Transverse colon (tissue), 4 donors: ENCODE data around the gene SNW1. TPM values are rescaled to one million over a fixed set of nuclear protein-coding genes. Genes with fewer than 3 reads are reported as not detected.
"Not testable (repeated sequence)": the region's sequence is repeated elsewhere in the genome, so short reads cannot be mapped to it uniquely, and the experiment has no call there.

Experiments used
- DNase-seq: peaks from one replicate; pipeline ENCODE4 v3.0.0-alpha.2; 2019
- H3K27ac ChIP-seq, 4 donors: fragments of 200-600 bp; sonication (generic); 2 replicates each; pipeline ENCODE4 v1.5.1; 2016 to 2018; ENCODE audit warnings: inconsistent platforms in 4 of 4
- H3K27me3 ChIP-seq: fragments of 200-600 bp; sonication (generic); 2 replicates; pipeline ENCODE4 v1.5.1; 2017; ENCODE audit warnings: inconsistent platforms
- H3K36me3 ChIP-seq, 4 donors: fragments of 200-600 bp; sonication (generic); 2 replicates each; pipeline ENCODE4 v1.5.1; 2017 to 2019; ENCODE audit warnings: inconsistent platforms in 4 of 4
- H3K4me1 ChIP-seq, 4 donors: fragments of 200-600 bp; sonication (generic); 2 replicates each; pipeline ENCODE4 v1.5.1; 2017 to 2020; ENCODE audit warnings: inconsistent platforms in 4 of 4
- H3K4me3 ChIP-seq, 4 donors: fragments of 200-600 bp; sonication (generic); 1 replicate in 1 of 4; 2 replicates in 3 of 4; pipeline versions ENCODE4 v1.5.1 to v1.6.1; 2017 to 2019; ENCODE audit warnings: inconsistent platforms in 4 of 4
- H3K9me3 ChIP-seq, 2 donors: fragments of 200-600 bp; sonication (generic); 2 replicates each; pipeline ENCODE4 v1.5.1; 2017 to 2019; ENCODE audit warnings: inconsistent platforms in 2 of 2
- CTCF ChIP-seq, 5 experiments: fragments of 200-600 bp in 3 of 5; fragments of 450-650 bp in 2 of 5; sonication (generic) in 3 of 5; IDR thresholded peaks; 1 replicate in 2 of 5; 2 replicates in 3 of 5; pipeline ENCODE4 v1.5.1; 2016 to 2017; ENCODE audit warnings: antibody characterized with exemption in 5 of 5, inconsistent platforms in 3 of 5, mild to moderate bottlenecking in 2 of 5, moderate library complexity in 1 of 5
- EP300 ChIP-seq: sonication (generic); formaldehyde crosslinking; IDR thresholded peaks from one replicate; pipeline ENCODE4 v1.6.1; 2017; ENCODE audit warnings: antibody characterized with exemption, low read depth
- POLR2A ChIP-seq: fragments of 450-650 bp; IDR thresholded peaks from one replicate; pipeline ENCODE4 v1.6.1; 2016; ENCODE audit warnings: antibody characterized with exemption, mild to moderate bottlenecking, moderate library complexity
- POLR2AphosphoS5 ChIP-seq, 3 donors: sonication (generic); formaldehyde crosslinking; IDR thresholded peaks; one replicate each; pipeline ENCODE4 v1.6.1; 2016; ENCODE audit warnings: antibody characterized with exemption in 3 of 3
- WGBS, 2 donors: methylation state at CpG; one replicate each; pipeline ENCODE4 v1.1.5; 2018; ENCODE audit warnings: low coverage in 1 of 2; 5-methylcytosine and 5-hydroxymethylcytosine counted together
- in situ Hi-C, 4 donors: fragments of 200-750 bp; cut with MboI; loops; one replicate each; pipeline versions ENCODE4 v1.15.0 to v1.15.1; 2017; ENCODE audit warnings: low sequenced_read_pairs in 3 of 4, low pct_ligation_motif_present in 1 of 4, low pct_unique_long_range_greater_than_20kb in 1 of 4
- intact Hi-C: fragments of 100-400 bp; cut with DNase I; formaldehyde crosslinking; loops from one replicate; pipeline ENCODE4 v1.15.1; 2023; ENCODE audit warnings: low total_unique reads
- total RNA-seq, 4 donors: library from RNA; depleted of rRNA; stranded (reverse); fragments of >200 nt; gene quantifications; one replicate each; pipeline ENCODE4 v1.1.0, GENCODE V29; 2016

The SNW1 gene
- total RNA-seq, 4 donors from 2014 or later, result 35.2 to 82.7 (median 56.9) TPM

DNA sequence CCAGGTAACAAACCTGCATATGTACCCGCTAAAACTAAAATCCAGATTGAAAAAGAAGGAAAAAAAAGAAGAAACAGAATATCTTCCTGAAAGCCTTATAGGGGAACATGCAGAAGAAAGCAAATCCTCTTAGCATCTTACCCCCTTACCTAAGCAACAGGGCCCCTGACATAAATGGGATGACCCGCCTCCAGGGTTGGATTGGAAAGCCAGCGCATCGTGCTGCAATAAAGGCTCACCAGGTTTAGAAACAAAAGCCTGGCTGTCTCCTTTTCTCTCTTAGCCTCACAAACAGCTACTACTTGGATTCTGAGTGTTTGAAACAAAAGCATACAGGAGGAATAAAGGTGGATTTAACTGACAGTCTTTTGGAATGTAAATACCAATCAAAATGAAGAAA, 25.2 kb upstream of the SNW1 start:
- DNase-seq, result no peak
- intact Hi-C loops (no loop called here), in situ Hi-C loops (no loop called here)
- Histone ChIP-seq H3K36me3 (no peaks in the 10 kb centered on the region), H3K4me1 (no peaks in the 10 kb centered on the region), H3K9me3 (no peaks in the 10 kb centered on the region), H3K4me3 (no peak overlapping the region), H3K27me3 (no peaks in the 10 kb centered on the region), H3K27ac (no peak overlapping the region)
- no peak for TF ChIP-seq POLR2AphosphoS5 (IDR thresholded peaks at IDR 0.05)
- TF ChIP-seq EP300, result no peak
- TF ChIP-seq CTCF (IDR thresholded peaks at IDR 0.05), result no peak
- no peak for TF ChIP-seq POLR2A
- WGBS, 2 donors, result 0 to 50% methylated on average over 1 to 4 of the region's 4 CpGs

GRCh38 chr14:77782202-77782601, 21.2 kb upstream of the SNW1 start:
- Histone ChIP-seq H3K27ac (no peak overlapping the region), H3K36me3 (no peaks in the 10 kb centered on the region), H3K27me3 (no peaks in the 10 kb centered on the region), H3K9me3 (no peaks in the 10 kb centered on the region), H3K4me3 (no peak overlapping the region), H3K4me1 (no peaks in the 10 kb centered on the region)
- DNase-seq, result no peak
- in situ Hi-C loops, result no loop called here
- TF ChIP-seq EP300, result no peak
- no peak for TF ChIP-seq CTCF (IDR thresholded peaks at IDR 0.05)
- no peak for TF ChIP-seq POLR2AphosphoS5 (IDR thresholded peaks at IDR 0.05)
- no peak for TF ChIP-seq POLR2A
- intact Hi-C loops, result no loop called here

GRCh38 chr14:77773966-77774365, 13.0 kb upstream of the SNW1 start:
- intact Hi-C loops, result not testable (repeated sequence)

DNA sequence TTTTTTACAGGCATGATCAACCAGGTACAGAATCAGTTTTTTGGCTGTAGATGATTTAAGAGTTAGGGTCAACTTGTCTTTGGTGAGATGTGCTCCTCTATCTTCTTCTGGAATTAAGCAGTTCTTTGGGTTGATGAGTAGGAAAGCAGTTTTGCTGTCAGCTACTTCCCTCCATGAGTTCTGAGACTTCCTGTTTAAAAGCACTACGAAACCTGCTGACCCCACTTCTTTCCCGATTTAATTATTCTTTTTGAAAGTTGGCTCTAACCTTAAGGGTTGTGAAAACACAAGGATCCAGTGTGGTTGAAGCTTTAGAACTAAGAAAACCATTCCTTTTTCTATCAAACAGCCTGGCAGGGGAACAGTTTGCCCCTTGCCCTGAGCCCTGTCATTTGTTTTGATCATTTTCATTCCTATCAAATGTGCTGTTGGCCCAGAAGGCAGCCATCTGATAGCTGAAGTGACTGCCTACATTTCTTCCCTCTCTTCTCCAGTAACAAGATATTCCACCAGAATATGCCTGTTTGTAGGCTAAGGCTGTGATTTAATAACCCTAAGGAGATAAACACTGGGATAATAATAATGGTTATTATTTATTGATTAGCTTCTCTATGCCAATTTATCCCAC, 7.6 kb upstream of the SNW1 start:
- 37 to 67% methylated on average over 2 of the region's 2 CpGs for WGBS, 2 donors
- DNase-seq, H3K36me3 ChIP-seq, H3K27me3 ChIP-seq, H3K4me3 ChIP-seq, in situ Hi-C loops, H3K27ac ChIP-seq, H3K4me1 ChIP-seq, H3K9me3 ChIP-seq, intact Hi-C loops: not testable (repeated sequence)

More at GRCh38 chr14:77773966-77774365, 13.0 kb upstream of the SNW1 start:
- WGBS, 2 donors, result 77 to 80% methylated on average over 1 to 4 of the region's 4 CpGs
- DNase-seq, H3K36me3 ChIP-seq, in situ Hi-C loops, H3K4me1 ChIP-seq, H3K27me3 ChIP-seq, H3K4me3 ChIP-seq, H3K27ac ChIP-seq, H3K9me3 ChIP-seq: not testable (repeated sequence)

- in situ Hi-C loops, result no loop called here
- H3K27me3 ChIP-seq, result no peaks in the 10 kb centered on the region
- no peak for DNase-seq
- no peaks in the 10 kb centered on the region for H3K9me3 ChIP-seq
- no peak overlapping the region for H3K27ac ChIP-seq
- peaks cover 0 to 20% (median 16%) of the 10 kb centered on the region in 4 donors for H3K4me1 ChIP-seq
- no peaks in the 10 kb centered on the region for H3K36me3 ChIP-seq
- TF ChIP-seq POLR2A (no peak), EP300 (no peak), POLR2AphosphoS5 (IDR thresholded peaks at IDR 0.05) (no peak), CTCF (IDR thresholded peaks at IDR 0.05) (no peak)
- 86 to 87% methylated on average over 2 to 3 of the region's 3 CpGs for WGBS, 2 donors
- H3K4me3 ChIP-seq, result no peak overlapping the region
- intact Hi-C loops, result no loop called here
Observed at GRCh38 chr14:77763978-77764377, 3.0 kb upstream of the SNW1 start.
